ENCODE results near the gene RAB25. TPM values are rescaled to one million over a fixed set of nuclear protein-coding genes. Genes with fewer than 3 reads are reported as not detected.

RAB25 gene
- total and polyA plus RNA-seq, 2 of the 13 experiments (the other 11 are each of a cell fraction or from before 2014, with no cell fraction given) = 0.20 to 0.22 TPM

DNA sequence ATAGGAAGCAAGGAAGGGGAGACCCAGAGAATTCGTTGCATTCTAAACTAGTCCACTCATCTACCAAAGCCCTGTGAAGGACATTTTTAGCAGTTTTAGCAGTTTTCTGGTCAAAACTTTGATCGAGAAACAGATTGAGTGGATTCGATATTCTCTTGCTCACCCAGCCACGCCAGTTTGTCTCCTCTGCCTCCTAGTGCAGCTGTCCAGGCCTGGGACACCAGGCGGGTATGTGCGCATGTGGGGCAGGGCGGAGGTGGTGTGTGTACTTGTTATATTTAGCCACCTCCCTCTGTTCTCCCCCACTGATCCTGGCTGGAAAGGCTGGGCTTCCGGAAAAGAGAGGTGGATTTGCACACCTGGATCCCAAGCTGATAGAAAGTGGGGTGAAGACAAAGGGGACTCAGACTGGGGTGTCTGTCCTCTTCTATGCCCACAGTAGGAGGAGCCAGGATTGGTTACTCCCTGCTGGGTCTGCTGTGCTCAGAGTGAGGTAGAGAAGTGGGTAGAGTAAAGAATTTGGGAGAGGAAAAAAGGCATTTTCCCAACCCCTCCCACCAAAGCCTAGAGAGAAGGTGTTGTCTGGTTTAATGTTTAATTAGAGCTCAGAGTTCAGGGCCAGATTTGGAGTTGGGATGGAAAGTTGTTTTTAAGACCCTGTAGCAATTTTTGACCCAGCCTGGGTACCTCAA, 57.4 kb downstream of the RAB25 start (continued):
- TF ChIP-seq CEBPG (CRISPR knock-in tag; IDR thresholded peaks at IDR 0.05) = peak; percentile 9; the same call in 1 of the 2 replicates
- TF ChIP-seq TGIF2 (CRISPR knock-in tag; IDR thresholded peaks at IDR 0.05) = no peak
- TF ChIP-seq, protein P1, sequence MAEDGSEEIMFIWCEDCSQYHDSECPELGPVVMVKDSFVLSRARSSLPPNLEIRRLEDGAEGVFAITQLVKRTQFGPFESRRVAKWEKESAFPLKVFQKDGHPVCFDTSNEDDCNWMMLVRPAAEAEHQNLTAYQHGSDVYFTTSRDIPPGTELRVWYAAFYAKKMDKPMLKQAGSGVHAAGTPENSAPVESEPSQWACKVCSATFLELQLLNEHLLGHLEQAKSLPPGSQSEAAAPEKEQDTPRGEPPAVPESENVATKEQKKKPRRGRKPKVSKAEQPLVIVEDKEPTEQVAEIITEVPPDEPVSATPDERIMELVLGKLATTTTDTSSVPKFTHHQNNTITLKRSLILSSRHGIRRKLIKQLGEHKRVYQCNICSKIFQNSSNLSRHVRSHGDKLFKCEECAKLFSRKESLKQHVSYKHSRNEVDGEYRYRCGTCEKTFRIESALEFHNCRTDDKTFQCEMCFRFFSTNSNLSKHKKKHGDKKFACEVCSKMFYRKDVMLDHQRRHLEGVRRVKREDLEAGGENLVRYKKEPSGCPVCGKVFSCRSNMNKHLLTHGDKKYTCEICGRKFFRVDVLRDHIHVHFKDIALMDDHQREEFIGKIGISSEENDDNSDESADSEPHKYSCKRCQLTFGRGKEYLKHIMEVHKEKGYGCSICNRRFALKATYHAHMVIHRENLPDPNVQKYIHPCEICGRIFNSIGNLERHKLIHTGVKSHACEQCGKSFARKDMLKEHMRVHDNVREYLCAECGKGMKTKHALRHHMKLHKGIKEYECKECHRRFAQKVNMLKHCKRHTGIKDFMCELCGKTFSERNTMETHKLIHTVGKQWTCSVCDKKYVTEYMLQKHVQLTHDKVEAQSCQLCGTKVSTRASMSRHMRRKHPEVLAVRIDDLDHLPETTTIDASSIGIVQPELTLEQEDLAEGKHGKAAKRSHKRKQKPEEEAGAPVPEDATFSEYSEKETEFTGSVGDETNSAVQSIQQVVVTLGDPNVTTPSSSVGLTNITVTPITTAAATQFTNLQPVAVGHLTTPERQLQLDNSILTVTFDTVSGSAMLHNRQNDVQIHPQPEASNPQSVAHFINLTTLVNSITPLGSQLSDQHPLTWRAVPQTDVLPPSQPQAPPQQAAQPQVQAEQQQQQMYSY (CRISPR knock-in tag; IDR thresholded peaks at IDR 0.05) = no peak
- no peak; the same call in 2 of the 3 replicates for TF ChIP-seq MXI1 (IDR thresholded peaks at IDR 0.05; ENCODE audit: borderline replicate concordance, low read depth, low read length)
- TF ChIP-seq MBNL3 (CRISPR knock-in tag; conservative IDR thresholded peaks at IDR 0.05) = no peak
- no peak for TF ChIP-seq TRIM22 (IDR thresholded peaks at IDR 0.05)
- TF ChIP-seq RARA (CRISPR knock-in tag; IDR thresholded peaks at IDR 0.05) = no peak
- TF ChIP-seq RFXAP (CRISPR knock-in tag; IDR thresholded peaks at IDR 0.05; ENCODE audit: borderline replicate concordance) = 0 out of 2 replicates have a peak, but pooled peaks have one; percentile 15
- no peak for TF ChIP-seq SP1 (IDR thresholded peaks at IDR 0.05)
- TF ChIP-seq SP1 (CRISPR knock-in tag; IDR thresholded peaks at IDR 0.05) = peak; percentile 38; the same call in 1 of the 2 replicates
- TF ChIP-seq MTF1 (CRISPR knock-in tag; IDR thresholded peaks at IDR 0.05) = no peak
- TF ChIP-seq BCL6 (CRISPR knock-in tag; IDR thresholded peaks at IDR 0.05) = peak; percentile 12; the same call in 1 of the 2 replicates
- TF ChIP-seq, protein P2, sequence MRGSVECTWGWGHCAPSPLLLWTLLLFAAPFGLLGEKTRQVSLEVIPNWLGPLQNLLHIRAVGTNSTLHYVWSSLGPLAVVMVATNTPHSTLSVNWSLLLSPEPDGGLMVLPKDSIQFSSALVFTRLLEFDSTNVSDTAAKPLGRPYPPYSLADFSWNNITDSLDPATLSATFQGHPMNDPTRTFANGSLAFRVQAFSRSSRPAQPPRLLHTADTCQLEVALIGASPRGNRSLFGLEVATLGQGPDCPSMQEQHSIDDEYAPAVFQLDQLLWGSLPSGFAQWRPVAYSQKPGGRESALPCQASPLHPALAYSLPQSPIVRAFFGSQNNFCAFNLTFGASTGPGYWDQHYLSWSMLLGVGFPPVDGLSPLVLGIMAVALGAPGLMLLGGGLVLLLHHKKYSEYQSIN (CRISPR knock-in tag; IDR thresholded peaks at IDR 0.05; ENCODE audit: borderline replicate concordance) = no peak
- TF ChIP-seq ZNF784 (CRISPR knock-in tag; IDR thresholded peaks at IDR 0.05; ENCODE audit: borderline replicate concordance) = no peak
- TF ChIP-seq, protein P3, sequence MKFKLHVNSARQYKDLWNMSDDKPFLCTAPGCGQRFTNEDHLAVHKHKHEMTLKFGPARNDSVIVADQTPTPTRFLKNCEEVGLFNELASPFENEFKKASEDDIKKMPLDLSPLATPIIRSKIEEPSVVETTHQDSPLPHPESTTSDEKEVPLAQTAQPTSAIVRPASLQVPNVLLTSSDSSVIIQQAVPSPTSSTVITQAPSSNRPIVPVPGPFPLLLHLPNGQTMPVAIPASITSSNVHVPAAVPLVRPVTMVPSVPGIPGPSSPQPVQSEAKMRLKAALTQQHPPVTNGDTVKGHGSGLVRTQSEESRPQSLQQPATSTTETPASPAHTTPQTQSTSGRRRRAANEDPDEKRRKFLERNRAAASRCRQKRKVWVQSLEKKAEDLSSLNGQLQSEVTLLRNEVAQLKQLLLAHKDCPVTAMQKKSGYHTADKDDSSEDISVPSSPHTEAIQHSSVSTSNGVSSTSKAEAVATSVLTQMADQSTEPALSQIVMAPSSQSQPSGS (CRISPR knock-in tag; IDR thresholded peaks at IDR 0.05) = 0 out of 2 replicates have a peak, but pooled peaks have one; percentile 19
- peak; percentile 48 for TF ChIP-seq SP5 (CRISPR knock-in tag; IDR thresholded peaks at IDR 0.05; ENCODE audit: borderline replicate concordance, low read depth)
- no peak for TF ChIP-seq ZNF841 (CRISPR knock-in tag; IDR thresholded peaks at IDR 0.05; ENCODE audit: borderline replicate concordance)
- TF ChIP-seq ZNF780A (CRISPR knock-in tag; IDR thresholded peaks at IDR 0.05) = no peak
- TF ChIP-seq STAT5B (CRISPR knock-in tag; IDR thresholded peaks at IDR 0.05) = no peak
- no peak for TF ChIP-seq ZNF704 (CRISPR knock-in tag; IDR thresholded peaks at IDR 0.05; ENCODE audit: borderline replicate concordance)
- no peak for TF ChIP-seq ZNF101 (CRISPR knock-in tag; IDR thresholded peaks at IDR 0.05; ENCODE audit: borderline replicate concordance, low read depth)
